Activated CD4-positive, alpha-beta T cell treated with anti-CD3 and anti-CD28 coated beads, Interleukin-2, amount 10 ng/mL, durations not matched to agents 7 days and 5 days (primary cell): ENCODE results near the gene RAPGEF4. TPM values are rescaled to one million over a fixed set of nuclear protein-coding genes. Genes with fewer than 3 reads are reported as not detected.

ENCODE experiments used
- CTCF ChIA-PET: fragments of 350-600 bp; sonication (Branson Sonifier 250); formaldehyde crosslinking; loops from one replicate; lab custom pipeline; 2021; ENCODE audit warnings: antibody characterized with exemption; lab: Charles Lee
- POLR2A ChIA-PET: fragments of 350-600 bp; sonication (Branson Sonifier 250); formaldehyde crosslinking; loops from one replicate; lab custom pipeline; 2021; ENCODE audit warnings: antibody characterized with exemption; lab: Charles Lee
- DNase-seq: peaks from one replicate; pipeline ENCODE4 v3.0.0-alpha.2; 2020
- H3K27ac Mint-ChIP-seq: one replicate; pipeline ENCODE4 v1.8.0; 2021; ENCODE audit warnings: mild to moderate bottlenecking, moderate library complexity, mixed read lengths
- H3K27me3 Mint-ChIP-seq: one replicate; pipeline ENCODE4 v1.8.0; 2021; ENCODE audit warnings: mixed read lengths
- H3K36me3 Mint-ChIP-seq: one replicate; pipeline ENCODE4 v1.8.0; 2021; ENCODE audit warnings: low read depth, mixed read lengths
- H3K4me1 Mint-ChIP-seq: one replicate; pipeline ENCODE4 v1.8.0; 2021; ENCODE audit warnings: mixed read lengths
- H3K4me3 Mint-ChIP-seq: one replicate; pipeline ENCODE4 v1.8.0; 2021; ENCODE audit warnings: mild to moderate bottlenecking, moderate library complexity, mixed read lengths
- H3K9me3 Mint-ChIP-seq: one replicate; pipeline ENCODE4 v1.8.0; 2021; ENCODE audit warnings: mixed read lengths
- total RNA-seq, 2 experiments: library from RNA; stranded (reverse); gene quantifications; one replicate each; pipeline ENCODE4 v1.2.3, GENCODE V29; 2021

RAPGEF4 gene
- total RNA-seq, 2 experiments from 2014 or later = 0.62 to 0.77 TPM

GRCh38 chr2:172822585-172822984 lies 86.9 kb downstream of the RAPGEF4 start:
- POLR2A ChIA-PET = no interaction called here
- H3K4me3 Mint-ChIP-seq = no peak overlapping the region

GRCh38 chr2:172823261-172823850 lies 87.7 kb downstream of the RAPGEF4 start:
- Mint-ChIP-seq H3K27me3 (peaks cover 14% of the 10 kb centered on the region), H3K4me3 (no peak overlapping the region), H3K9me3 (no peaks in the 10 kb centered on the region), H3K36me3 (no peaks in the 10 kb centered on the region), H3K27ac (no peak overlapping the region), H3K4me1 (no peaks in the 10 kb centered on the region)
- ChIA-PET CTCF (no interaction called here), POLR2A (no interaction called here)
- DNase-seq = no peak

More at GRCh38 chr2:172822585-172822984, 86.9 kb downstream of the RAPGEF4 start:
- Mint-ChIP-seq H3K27ac (no peak overlapping the region), H3K36me3 (no peaks in the 10 kb centered on the region), H3K27me3 (peaks cover 14% of the 10 kb centered on the region), H3K9me3 (no peaks in the 10 kb centered on the region), H3K4me1 (no peaks in the 10 kb centered on the region)
- DNase-seq = no peak
- CTCF ChIA-PET = no interaction called here

- no peak for DNase-seq
- no peaks in the 10 kb centered on the region for H3K4me1 Mint-ChIP-seq
- H3K27ac Mint-ChIP-seq = no peak overlapping the region
- H3K27me3 Mint-ChIP-seq = peaks cover 12% of the 10 kb centered on the region
- ChIA-PET CTCF (no interaction called here), POLR2A (no interaction called here)
- H3K9me3 Mint-ChIP-seq = no peaks in the 10 kb centered on the region
- no peak overlapping the region for H3K4me3 Mint-ChIP-seq
- H3K36me3 Mint-ChIP-seq = no peaks in the 10 kb centered on the region
Observed at GRCh38 chr2:172826522-172826921, 90.9 kb downstream of the RAPGEF4 start.

DNA sequence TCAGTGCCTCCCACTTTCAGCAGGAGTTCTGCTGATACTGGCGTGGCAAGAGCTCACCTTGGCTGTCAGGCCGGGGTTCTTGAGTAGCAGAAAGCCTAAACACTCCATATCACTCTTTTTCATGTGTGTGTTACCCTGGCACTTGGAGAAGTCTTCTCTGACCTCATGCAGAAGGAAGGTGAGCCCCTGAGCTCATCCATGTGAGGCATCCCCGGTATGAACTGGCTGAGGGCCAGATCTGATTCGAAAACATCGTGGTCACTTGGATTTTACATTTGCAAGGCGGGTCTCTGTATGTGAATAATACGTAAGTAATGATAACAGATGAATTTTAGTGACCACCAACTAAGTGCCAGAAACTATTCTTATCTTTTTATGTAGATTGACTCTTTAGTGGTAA lies 93.6 kb downstream of the RAPGEF4 start:
- Mint-ChIP-seq H3K27ac (no peak overlapping the region), H3K36me3 (no peaks in the 10 kb centered on the region), H3K4me3 (no peak overlapping the region), H3K4me1 (peaks cover 2% of the 10 kb centered on the region), H3K27me3 (peaks cover 16% of the 10 kb centered on the region), H3K9me3 (no peaks in the 10 kb centered on the region)
- CTCF ChIA-PET = no interaction called here
- no peak for DNase-seq
- POLR2A ChIA-PET = no interaction called here

DNA sequence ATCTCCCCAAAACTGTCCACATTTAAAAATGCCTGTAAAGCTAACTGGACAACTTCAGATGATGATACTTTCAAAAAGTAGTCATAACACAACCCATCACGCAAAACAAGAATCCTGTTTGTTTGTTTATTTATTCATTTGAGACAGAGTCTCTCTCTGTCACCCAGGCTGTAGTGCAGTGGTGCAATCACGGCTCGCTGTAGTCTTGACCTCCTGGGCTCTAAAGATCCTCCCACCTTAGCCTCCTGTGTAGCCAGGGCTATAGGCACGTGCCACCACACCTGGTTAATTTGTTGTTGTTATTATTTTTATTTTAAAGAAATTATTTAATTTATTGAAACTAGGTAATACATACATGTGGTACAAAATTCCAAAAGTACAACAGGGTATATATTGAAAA lies 94.8 kb downstream of the RAPGEF4 start:
- Mint-ChIP-seq H3K27ac (no peak overlapping the region), H3K9me3 (no peaks in the 10 kb centered on the region), H3K4me1 (peaks cover 4% of the 10 kb centered on the region), H3K36me3 (no peaks in the 10 kb centered on the region), H3K27me3 (peaks cover 18% of the 10 kb centered on the region), H3K4me3 (no peak overlapping the region)
- ChIA-PET POLR2A (no interaction called here), CTCF (no interaction called here)
- DNase-seq = no peak

GRCh38 chr2:172833898-172834297 lies 98.3 kb downstream of the RAPGEF4 start:
- Mint-ChIP-seq H3K27ac (no peak overlapping the region), H3K4me3 (no peak overlapping the region), H3K9me3 (no peaks in the 10 kb centered on the region), H3K4me1 (peaks cover 14% of the 10 kb centered on the region), H3K27me3 (peaks cover 18% of the 10 kb centered on the region), H3K36me3 (no peaks in the 10 kb centered on the region)
- no peak for DNase-seq
- ChIA-PET POLR2A (no interaction called here), CTCF (no interaction called here)

- Mint-ChIP-seq H3K9me3 (no peaks in the 10 kb centered on the region), H3K4me3 (no peak overlapping the region), H3K27ac (no peak overlapping the region), H3K36me3 (no peaks in the 10 kb centered on the region), H3K4me1 (peaks cover 14% of the 10 kb centered on the region), H3K27me3 (peaks cover 18% of the 10 kb centered on the region)
- ChIA-PET CTCF (no interaction called here), POLR2A (interaction anchor here (0.5 kb wide), 1 partner anchor 14 kb away, joined by 7 read pairs; no protein-coding TSS in a partner anchor)
- no peak for DNase-seq
Observed at GRCh38 chr2:172834881-172835280, 99.2 kb downstream of the RAPGEF4 start.

DNA sequence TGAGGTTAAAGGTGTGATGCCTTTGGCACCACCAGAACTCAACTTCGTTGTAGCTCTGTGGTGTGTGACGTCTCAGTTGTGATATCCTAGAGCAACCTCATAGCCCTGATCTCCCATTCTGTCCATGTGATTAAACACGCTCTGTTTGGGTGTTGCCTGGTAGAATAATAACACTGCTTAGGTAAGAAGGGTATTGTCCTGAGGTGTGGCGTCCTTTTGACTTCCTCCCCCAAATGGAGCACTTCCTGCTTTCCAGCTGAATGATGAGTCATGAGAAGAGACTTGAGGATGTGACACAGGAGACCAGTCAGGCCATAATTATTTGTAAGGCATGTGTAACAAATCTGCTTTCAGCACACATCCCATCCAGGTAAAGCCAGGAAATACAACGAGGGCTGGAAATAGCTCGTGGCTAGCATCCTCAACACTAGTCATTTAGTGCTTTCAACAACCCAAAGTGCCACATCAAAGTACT lies 100.7 kb downstream of the RAPGEF4 start:
- Mint-ChIP-seq H3K27me3 (peaks cover 22% of the 10 kb centered on the region), H3K36me3 (no peaks in the 10 kb centered on the region), H3K9me3 (no peaks in the 10 kb centered on the region), H3K27ac (no peak overlapping the region), H3K4me1 (peaks cover 14% of the 10 kb centered on the region), H3K4me3 (no peak overlapping the region)
- POLR2A ChIA-PET = no interaction called here
- DNase-seq = no peak
- CTCF ChIA-PET = no interaction called here

- H3K27me3 Mint-ChIP-seq = peaks cover 22% of the 10 kb centered on the region
- H3K36me3 Mint-ChIP-seq = no peaks in the 10 kb centered on the region
- ChIA-PET CTCF (no interaction called here), POLR2A (no interaction called here)
- peaks cover 14% of the 10 kb centered on the region for H3K4me1 Mint-ChIP-seq
- H3K9me3 Mint-ChIP-seq = no peaks in the 10 kb centered on the region
- H3K27ac Mint-ChIP-seq = no peak overlapping the region
- no peak overlapping the region for H3K4me3 Mint-ChIP-seq
- no peak for DNase-seq
Observed at GRCh38 chr2:172836827-172837226, 101.2 kb downstream of the RAPGEF4 start.

DNA sequence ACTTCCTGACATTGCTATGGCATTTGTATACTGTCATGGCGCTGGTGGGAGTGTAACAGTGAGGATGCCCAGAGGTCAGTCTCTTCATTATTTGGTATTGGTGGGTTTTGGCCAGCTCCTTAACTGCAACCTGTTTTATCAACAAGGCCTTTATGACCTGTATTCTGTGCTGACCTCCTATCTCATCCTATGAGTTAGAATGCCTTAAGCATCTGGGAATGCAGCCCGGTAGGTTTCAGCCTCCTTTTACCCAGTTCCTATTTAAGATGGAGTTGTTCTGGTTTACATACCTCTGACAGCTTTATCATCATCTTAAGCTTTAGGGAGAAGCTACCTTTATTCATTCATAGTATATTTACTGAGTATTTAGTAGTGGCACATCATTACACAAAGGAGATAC lies 103.8 kb downstream of the RAPGEF4 start:
- H3K9me3 Mint-ChIP-seq = no peaks in the 10 kb centered on the region
- H3K27ac Mint-ChIP-seq = no peak overlapping the region
- H3K4me1 Mint-ChIP-seq = peaks cover 10% of the 10 kb centered on the region
- H3K4me3 Mint-ChIP-seq = no peak overlapping the region
- H3K27me3 Mint-ChIP-seq = peaks cover 12% of the 10 kb centered on the region
- ChIA-PET CTCF (interaction anchor here (0.6 kb wide), 1 partner anchor 54 kb away, joined by 3 read pairs; no protein-coding TSS in a partner anchor), POLR2A (no interaction called here)
- no peaks in the 10 kb centered on the region for H3K36me3 Mint-ChIP-seq
- no peak for DNase-seq

DNA sequence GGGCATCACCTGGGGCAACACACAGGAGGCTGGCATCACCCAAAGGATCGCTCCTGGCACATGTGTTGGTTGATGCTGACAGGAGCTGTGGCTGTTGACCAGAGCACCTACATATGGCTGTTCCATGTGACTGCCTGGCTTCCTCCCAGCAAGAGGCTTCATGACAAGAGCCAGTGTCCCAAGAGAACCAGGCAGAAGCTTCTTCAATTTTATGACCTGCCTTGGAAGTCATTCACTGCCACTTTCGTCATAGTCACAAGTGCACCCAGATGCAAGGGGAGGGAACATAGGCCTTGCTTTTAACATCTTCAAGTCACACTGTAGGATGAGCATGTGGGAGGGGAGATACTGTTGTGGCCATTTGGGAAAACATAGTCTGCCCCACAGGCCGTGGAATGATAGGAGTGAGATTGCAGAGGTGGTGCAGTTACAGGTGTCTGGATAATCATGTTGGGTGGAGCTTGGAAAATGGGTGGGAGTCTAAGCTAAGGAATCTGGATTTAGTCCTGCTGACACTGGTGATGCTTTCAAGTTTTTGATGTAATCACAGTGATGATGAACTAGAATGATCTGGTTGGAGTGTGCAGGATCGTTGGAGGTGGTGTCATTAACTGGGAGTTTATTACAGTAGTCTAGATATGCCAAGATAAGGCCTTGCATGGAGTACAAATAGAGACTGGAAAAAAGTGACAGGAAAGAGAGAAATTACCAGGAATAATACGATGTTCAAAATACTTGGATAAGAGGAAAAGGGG lies 107.0 kb downstream of the RAPGEF4 start:
- peaks cover 4% of the 10 kb centered on the region for H3K27me3 Mint-ChIP-seq
- DNase-seq = no peak
- no peaks in the 10 kb centered on the region for H3K4me1 Mint-ChIP-seq
- H3K4me3 Mint-ChIP-seq = no peak overlapping the region
- H3K27ac Mint-ChIP-seq = no peak overlapping the region
- POLR2A ChIA-PET = no interaction called here
- CTCF ChIA-PET = no interaction called here
- no peaks in the 10 kb centered on the region for H3K9me3 Mint-ChIP-seq
- no peaks in the 10 kb centered on the region for H3K36me3 Mint-ChIP-seq

GRCh38 chr2:172843266-172843582 lies 107.6 kb downstream of the RAPGEF4 start:
- H3K4me1 Mint-ChIP-seq = no peaks in the 10 kb centered on the region

GRCh38 chr2:172843902-172844715 lies 108.5 kb downstream of the RAPGEF4 start:
- ChIA-PET CTCF (no interaction called here), POLR2A (no interaction called here)
- Mint-ChIP-seq H3K27me3 (peaks cover 7% of the 10 kb centered on the region), H3K36me3 (no peaks in the 10 kb centered on the region), H3K27ac (no peak overlapping the region), H3K4me1 (no peaks in the 10 kb centered on the region), H3K9me3 (no peaks in the 10 kb centered on the region), H3K4me3 (no peak overlapping the region)
- no peak for DNase-seq

More at GRCh38 chr2:172843266-172843582, 107.6 kb downstream of the RAPGEF4 start:
- no peak overlapping the region for H3K27ac Mint-ChIP-seq
- peaks cover 4% of the 10 kb centered on the region for H3K27me3 Mint-ChIP-seq
- H3K9me3 Mint-ChIP-seq = no peaks in the 10 kb centered on the region
- POLR2A ChIA-PET = no interaction called here
- no peak for DNase-seq
- H3K4me3 Mint-ChIP-seq = no peak overlapping the region
- H3K36me3 Mint-ChIP-seq = no peaks in the 10 kb centered on the region
- CTCF ChIA-PET = no interaction called here
